Adrenal gland (tissue), 12 donors: ENCODE data around the gene CYYR1. TPM values are rescaled to one million over a fixed set of nuclear protein-coding genes. Genes with fewer than 3 reads are reported as not detected.

Source experiments
- DNase-seq, 7 donors: peaks; one replicate each; pipeline ENCODE4 v3.0.0-alpha.2; 2019 to 2020
- H3K27ac ChIP-seq, 5 donors: fragments of 200-600 bp; sonication (generic) in 4 of 5; 1 replicate in 3 of 5; 2 replicates in 2 of 5; pipeline versions ENCODE4 v1.5.1 to v1.8.0; 2016 to 2020; ENCODE audit warnings: mild to moderate bottlenecking in 1 of 5
- H3K27me3 ChIP-seq: fragments of 200-600 bp; 2 replicates; pipeline ENCODE4 v1.8.0; 2021
- H3K36me3 ChIP-seq, 2 donors: fragments of 200-600 bp; replicated peaks in 1 of 2; 1 replicate in 1 of 2; 2 replicates in 1 of 2; pipeline versions ENCODE4 v1.5.1 to v1.8.0; 2018 to 2022
- H3K4me1 ChIP-seq, 2 donors: fragments of 200-600 bp; replicated peaks in 1 of 2; 1 replicate in 1 of 2; 2 replicates in 1 of 2; pipeline versions ENCODE4 v1.5.1 to v1.8.0; 2018 to 2021
- H3K4me3 ChIP-seq, 4 donors: fragments of 200-600 bp; sonication (generic) in 3 of 4; one replicate each; pipeline ENCODE4 v1.5.1; 2016 to 2018
- H3K9me3 ChIP-seq, 3 donors: fragments of 200-600 bp; sonication (generic) in 1 of 3; replicated peaks in 1 of 3; 1 replicate in 2 of 3; 2 replicates in 1 of 3; pipeline versions ENCODE4 v1.5.1 to v1.8.0; 2016 to 2021
- CTCF ChIP-seq, 6 experiments: fragments of 450-650 bp in 4 of 6; fragments of 200-600 bp in 2 of 6; sonication (generic) in 1 of 6; IDR thresholded peaks; 1 replicate in 5 of 6; 2 replicates in 1 of 6; pipeline versions ENCODE4 v1.5.1 to v1.8.0; 2016 to 2021; ENCODE audit warnings: antibody characterized with exemption in 6 of 6, mild to moderate bottlenecking in 2 of 6, moderate library complexity in 1 of 6
- POLR2A ChIP-seq, 2 donors: fragments of 450-650 bp; IDR thresholded peaks; one replicate each; pipeline ENCODE4 v1.6.1; 2017; ENCODE audit warnings: antibody characterized with exemption in 2 of 2, mild to moderate bottlenecking in 2 of 2, moderate library complexity in 1 of 2
- WGBS, 4 donors: extraction: QIAGEN DNeasy Blood & Tissue Kit in 2 of 4; methylation state at CpG; one replicate each; pipeline versions ENCODE4 v1.1.5 to v1.1.7; 2013 to 2017; 5-methylcytosine and 5-hydroxymethylcytosine counted together
- intact Hi-C, 2 donors: fragments of 100-400 bp; cut with DNase I; formaldehyde crosslinking; loops; one replicate each; pipeline versions ENCODE4 v1.14.1 to v1.15.0; 2022 to 2023
- polyA plus RNA-seq, 3 donors: library from polyadenylated mRNA; stranded (reverse); fragments of 200-250 nt in 2 of 3; fragments of 350-450 nt in 1 of 3; fragmentation: Illumina TruSeq in 1 of 3; extraction: RNeasy Lipid Tissue Mini Kit (QIAGEN cat#74804) in 1 of 3; gene quantifications; one replicate each; pipeline ENCODE4 v1.2.3, GENCODE V29; 2013 to 2014
- total RNA-seq, 9 donors: library from RNA; depleted of rRNA in 4 of 9; stranded (reverse); fragments of >200 nt in 4 of 9; fragments of 120-200 nt in 1 of 9; fragmentation: NEBNext Ultra II Directional in 1 of 9; extraction: Animal tissue kit (Norgen Biotek cat#: 25700) in 1 of 9; gene quantifications; one replicate each; pipeline versions ENCODE4 v1.1.0 to v1.2.4, GENCODE V29; 2013 to 2023
- donor health status: healthy with polysubstance abuse.
- donor health status: Bipolar disorder and iron deficiency.
- donor health status: DM: yes; HTN: yes; CAD: no.
- donor health status: DM: no; HTN: no; CAD: no.
- donor health status: DM: no; HTN: no; CAD: no.
- donor health status: DM: yes; HTN: yes; CAD: no.

The CYYR1 gene
- total and polyA plus RNA-seq, 12 donors = 30.4 to 114 (median 59.7) TPM

GRCh38 chr21:26487981-26488480, 85.1 kb downstream of the CYYR1 start:
- no peak for DNase-seq
- intact Hi-C loops = no loop called here

GRCh38 chr21:26473471-26473870, 99.6 kb downstream of the CYYR1 start:
- TF ChIP-seq POLR2A (IDR thresholded peaks at IDR 0.05) (no peak), CTCF (IDR thresholded peaks at IDR 0.05) (no peak)
- Histone ChIP-seq H3K27me3 (no peaks in the 10 kb centered on the region), H3K27ac (no peak overlapping the region), H3K4me1 (peaks cover 3 to 6% of the 10 kb centered on the region in 2 donors), H3K9me3 (no peaks in the 10 kb centered on the region), H3K4me3 (no peak overlapping the region), H3K36me3 (no peaks in the 10 kb centered on the region)
- WGBS, 4 donors = 76 to 100% (median 95%) methylated on average over 2 of the region's 2 CpGs
- DNase-seq = no peak
- intact Hi-C loops = no loop called here

More at GRCh38 chr21:26487981-26488480, 85.1 kb downstream of the CYYR1 start:
- no peak for TF ChIP-seq POLR2A (IDR thresholded peaks at IDR 0.05)
- TF ChIP-seq CTCF (IDR thresholded peaks at IDR 0.05) = no peak
- Histone ChIP-seq H3K4me3 (no peak overlapping the region), H3K36me3 (no peaks in the 10 kb centered on the region), H3K27ac (no peak overlapping the region), H3K9me3 (no peaks in the 10 kb centered on the region), H3K4me1 (no peaks in the 10 kb centered on the region), H3K27me3 (no peaks in the 10 kb centered on the region)
- WGBS, 4 donors = 87 to 93% (median 93%) methylated on average over 4 of the region's 4 CpGs

- H3K27ac ChIP-seq = no peak overlapping the region
- 82 to 96% (median 91%) methylated on average over 5 of the region's 5 CpGs for WGBS, 4 donors
- H3K27me3 ChIP-seq = no peaks in the 10 kb centered on the region
- no peaks in the 10 kb centered on the region for H3K36me3 ChIP-seq
- peaks cover 3 to 6% of the 10 kb centered on the region in 2 donors for H3K4me1 ChIP-seq
- no peak overlapping the region for H3K4me3 ChIP-seq
- no peak for TF ChIP-seq POLR2A (IDR thresholded peaks at IDR 0.05)
- TF ChIP-seq CTCF (IDR thresholded peaks at IDR 0.05) = no peak
- DNase-seq = no peak
- no peaks in the 10 kb centered on the region for H3K9me3 ChIP-seq
- intact Hi-C loops = no loop called here
These were observed 102.0 kb downstream of the CYYR1 start for GRCh38 chr21:26471099-26471471.

GRCh38 chr21:26470351-26471098, 102.6 kb downstream of the CYYR1 start:
- WGBS, 4 donors = 89 to 93% (median 89%) methylated on average over 8 of the region's 8 CpGs
- intact Hi-C loops = no loop called here
- Histone ChIP-seq H3K4me3 (no peak overlapping the region), H3K9me3 (no peaks in the 10 kb centered on the region), H3K4me1 (peaks cover 3 to 6% of the 10 kb centered on the region in 2 donors), H3K36me3 (no peaks in the 10 kb centered on the region), H3K27me3 (no peaks in the 10 kb centered on the region), H3K27ac (peak overlapping the region in 3 of 5 donors; percentile 21 to 60 (median 56))
- no peak for TF ChIP-seq CTCF (IDR thresholded peaks at IDR 0.05)
- TF ChIP-seq POLR2A (IDR thresholded peaks at IDR 0.05) = no peak
- no peak for DNase-seq
